ENCODE data around the gene CPOX. TPM values are rescaled to one million over a fixed set of nuclear protein-coding genes. Genes with fewer than 3 reads are reported as not detected.
A peak's percentile ranks its signal among the peaks of the same experiment; 100 is the strongest.

CPOX gene
- total RNA-seq, 2 experiments from 2014 or later: 40.5 to 45.3 TPM

DNA sequence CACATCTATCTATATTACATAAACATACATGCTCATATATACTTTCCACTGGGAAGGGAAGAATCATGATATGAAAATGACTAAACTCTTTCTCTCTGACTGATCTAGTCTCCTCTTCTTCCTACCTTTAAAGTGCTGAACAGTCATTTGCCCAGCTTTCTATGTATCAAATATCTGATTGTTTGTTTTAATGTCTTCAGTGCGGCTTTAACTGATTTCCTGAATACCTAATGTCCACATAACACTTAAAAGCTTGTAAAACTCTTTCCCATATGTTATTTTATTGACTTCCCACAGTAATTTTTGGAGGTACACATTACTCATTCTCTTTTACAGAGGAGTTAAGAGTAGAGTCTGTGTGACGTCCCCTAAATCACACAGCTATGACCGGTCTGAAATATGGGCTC, 28.2 kb downstream of the CPOX start:
- H3K27ac Mint-ChIP-seq: peak overlapping the region; percentile 87
- TF ChIP-seq, protein P1, sequence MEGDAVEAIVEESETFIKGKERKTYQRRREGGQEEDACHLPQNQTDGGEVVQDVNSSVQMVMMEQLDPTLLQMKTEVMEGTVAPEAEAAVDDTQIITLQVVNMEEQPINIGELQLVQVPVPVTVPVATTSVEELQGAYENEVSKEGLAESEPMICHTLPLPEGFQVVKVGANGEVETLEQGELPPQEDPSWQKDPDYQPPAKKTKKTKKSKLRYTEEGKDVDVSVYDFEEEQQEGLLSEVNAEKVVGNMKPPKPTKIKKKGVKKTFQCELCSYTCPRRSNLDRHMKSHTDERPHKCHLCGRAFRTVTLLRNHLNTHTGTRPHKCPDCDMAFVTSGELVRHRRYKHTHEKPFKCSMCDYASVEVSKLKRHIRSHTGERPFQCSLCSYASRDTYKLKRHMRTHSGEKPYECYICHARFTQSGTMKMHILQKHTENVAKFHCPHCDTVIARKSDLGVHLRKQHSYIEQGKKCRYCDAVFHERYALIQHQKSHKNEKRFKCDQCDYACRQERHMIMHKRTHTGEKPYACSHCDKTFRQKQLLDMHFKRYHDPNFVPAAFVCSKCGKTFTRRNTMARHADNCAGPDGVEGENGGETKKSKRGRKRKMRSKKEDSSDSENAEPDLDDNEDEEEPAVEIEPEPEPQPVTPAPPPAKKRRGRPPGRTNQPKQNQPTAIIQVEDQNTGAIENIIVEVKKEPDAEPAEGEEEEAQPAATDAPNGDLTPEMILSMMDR (IDR thresholded peaks at IDR 0.05): no peak
- ChIA-PET CTCF (interaction anchor here (0.7 to 1.2 kb wide), 6 partner anchors 12 to 49 kb away, joined by 3 to 4 read pairs (median 3); partner anchors contain the start of gene CLDND1), POLR2A (interaction anchor here (0.7 to 2.9 kb wide), 10 partner anchors 8 to 46 kb away, joined by 3 to 25 read pairs (median 5); partner anchors contain the start of genes CLDND1 and CPOX)
- intact Hi-C loops (cut with micrococcal nuclease): loop anchor here (1.0 kb wide), 1 partner anchor 8 kb away; no protein-coding TSS in a partner anchor
- H3K27me3 Mint-ChIP-seq: no peaks in the 10 kb centered on the region
- H3K4me3 Mint-ChIP-seq: peak overlapping the region; percentile 54
- H3K4me1 Mint-ChIP-seq (ENCODE audit: low read depth): peaks cover 77% of the 10 kb centered on the region
- no peak for DNase-seq
- H3K9me3 Mint-ChIP-seq: peaks cover 10% of the 10 kb centered on the region
- H3K36me3 Mint-ChIP-seq (ENCODE audit: low read depth): peaks cover 15% of the 10 kb centered on the region
- ATAC-seq: peak; percentile 28

DNA sequence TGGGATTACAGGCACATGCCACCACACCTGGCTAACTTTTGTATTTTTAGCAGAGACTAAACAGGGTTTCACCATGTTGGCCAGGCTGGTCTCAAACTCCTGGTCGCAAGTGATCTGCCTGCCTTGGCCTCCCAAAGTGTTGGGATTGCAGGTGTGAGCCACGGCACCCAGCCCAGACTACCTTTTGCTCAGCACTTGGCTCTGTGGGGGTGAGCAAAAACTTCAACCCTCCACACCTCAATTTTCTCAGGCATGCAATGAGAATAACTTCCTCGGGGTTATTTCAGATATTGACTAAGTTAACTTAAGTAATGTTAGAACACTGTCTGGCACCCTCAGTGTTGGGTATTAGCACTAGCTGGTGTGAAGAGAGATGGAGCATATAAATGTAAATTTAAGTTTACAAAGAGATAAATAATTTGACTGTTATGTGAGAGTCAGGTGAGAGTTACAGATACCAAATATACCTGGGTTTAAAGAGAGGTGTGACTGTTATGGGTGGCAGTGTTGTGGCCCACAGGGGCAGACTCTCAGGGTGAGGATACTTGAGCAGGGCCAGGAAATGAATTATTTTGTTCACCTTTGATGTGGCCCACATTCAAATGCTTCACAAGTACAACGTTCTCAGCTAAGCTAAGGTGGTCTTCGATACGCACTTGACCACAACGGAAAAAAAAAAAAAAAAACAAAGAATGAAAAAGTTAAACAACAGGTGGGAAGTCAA, 29.0 kb downstream of the CPOX start:
- intact Hi-C loops (cut with micrococcal nuclease): loop anchor here (1.0 kb wide), 2 partner anchors 7 to 28 kb away; no protein-coding TSS in a partner anchor
- Mint-ChIP-seq H3K4me1 (ENCODE audit: low read depth) (peaks cover 80% of the 10 kb centered on the region), H3K27ac (peak overlapping the region; percentile 94), H3K36me3 (ENCODE audit: low read depth) (peaks cover 16% of the 10 kb centered on the region), H3K9me3 (peaks cover 12% of the 10 kb centered on the region), H3K27me3 (no peaks in the 10 kb centered on the region), H3K4me3 (peak overlapping the region; percentile 56)
- TF ChIP-seq, protein P1 (IDR thresholded peaks at IDR 0.05): no peak
- ATAC-seq (peak; percentile 66), DNase-seq (peak; percentile 55)
- ChIA-PET POLR2A (interaction anchor here (0.7 to 2.9 kb wide), 14 partner anchors 8 to 45 kb away, joined by 3 to 25 read pairs (median 4); partner anchors contain the start of genes CLDND1 and CPOX), CTCF (interaction anchor here (0.9 to 1.7 kb wide), 10 partner anchors 9 to 48 kb away, joined by 3 to 9 read pairs (median 4); partner anchors contain the start of gene CLDND1)

DNA sequence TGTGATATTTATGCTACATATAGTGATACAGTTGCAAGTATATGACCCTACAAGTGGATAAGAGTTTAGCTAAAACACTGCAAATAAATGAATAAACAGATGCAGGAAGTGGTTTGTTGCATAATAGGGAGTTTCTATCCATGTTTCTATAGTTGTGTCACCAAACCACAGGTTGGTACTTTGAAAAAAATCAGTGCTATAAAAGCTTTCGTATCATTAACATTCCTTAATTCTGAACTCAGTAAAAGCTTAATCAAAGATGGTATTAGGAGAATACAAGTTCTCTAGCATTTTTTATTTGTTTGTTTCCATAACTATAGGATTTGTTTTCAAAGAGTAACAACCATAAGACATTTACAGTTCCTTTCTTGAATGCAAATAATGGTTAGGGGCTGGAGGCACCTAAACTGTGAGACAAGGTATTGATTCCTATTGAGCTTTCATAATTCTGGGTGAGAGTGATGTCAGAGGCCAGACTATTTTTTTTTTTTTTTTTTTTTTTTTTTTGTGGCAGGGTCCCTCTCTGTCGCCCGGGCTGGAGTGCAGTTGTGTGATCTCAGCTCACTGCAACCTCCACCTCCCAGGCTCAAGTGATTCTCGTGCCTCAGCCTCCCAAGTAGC, 29.6 kb downstream of the CPOX start:
- intact Hi-C loops (cut with micrococcal nuclease): loop anchor here (1.0 kb wide), 1 partner anchor 27 kb away; no protein-coding TSS in a partner anchor
- ATAC-seq (peak; percentile 16), DNase-seq (peak; percentile 32)
- no peaks in the 10 kb centered on the region for H3K27me3 Mint-ChIP-seq
- H3K4me1 Mint-ChIP-seq (ENCODE audit: low read depth): peaks cover 84% of the 10 kb centered on the region
- TF ChIP-seq, protein P1 (IDR thresholded peaks at IDR 0.05): no peak
- CTCF ChIA-PET: interaction anchor here (0.9 to 1.7 kb wide), 5 partner anchors 9 to 43 kb away, joined by 3 to 9 read pairs (median 4); no protein-coding TSS in a partner anchor
- H3K27ac Mint-ChIP-seq: peak overlapping the region; percentile 94
- H3K36me3 Mint-ChIP-seq (ENCODE audit: low read depth): peaks cover 16% of the 10 kb centered on the region
- no peak overlapping the region for H3K4me3 Mint-ChIP-seq
- POLR2A ChIA-PET: interaction anchor here (0.7 to 2.9 kb wide), 9 partner anchors 10 to 41 kb away, joined by 3 to 25 read pairs (median 4); partner anchors contain the start of gene CLDND1
- H3K9me3 Mint-ChIP-seq: peaks cover 9% of the 10 kb centered on the region

DNA sequence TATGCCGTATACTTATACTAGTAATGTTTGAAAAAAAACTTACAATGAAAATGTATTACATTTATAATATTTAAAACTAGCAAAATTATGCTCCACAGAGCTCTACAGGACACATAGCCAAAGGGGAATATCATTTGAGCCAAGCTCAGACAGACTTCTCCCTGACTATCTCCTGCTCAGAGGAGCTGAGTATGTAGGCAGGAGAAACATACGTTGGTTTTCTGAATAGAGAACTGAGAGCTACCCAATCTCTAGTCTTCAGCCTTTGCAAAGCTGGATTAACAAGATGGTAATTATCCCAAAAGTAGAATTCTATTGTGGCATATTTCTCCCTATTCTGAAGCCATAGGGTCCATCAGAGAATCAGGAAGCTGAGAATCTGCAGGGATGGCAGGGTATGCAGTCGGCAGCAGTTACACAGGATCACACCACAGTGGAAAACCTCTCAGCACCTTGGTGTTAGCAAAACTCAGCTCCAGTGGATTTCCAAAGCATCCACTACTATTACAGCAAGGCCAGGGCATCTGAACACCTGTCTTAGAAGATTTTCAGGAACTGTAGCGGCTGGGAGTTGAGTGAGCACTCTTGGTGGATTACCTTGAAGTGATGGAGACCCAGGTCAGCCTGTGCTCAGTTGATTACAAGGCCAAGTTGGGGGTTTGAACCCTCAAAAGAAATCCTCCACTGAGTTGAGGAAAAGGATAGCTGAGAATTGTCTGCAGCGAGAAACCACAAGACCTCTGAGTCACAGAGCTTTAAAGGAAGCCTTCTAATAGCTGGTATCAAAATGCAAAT, 31.5 kb downstream of the CPOX start:
- Mint-ChIP-seq H3K27ac (peak overlapping the region; percentile 94), H3K4me3 (peak overlapping the region; percentile 18), H3K4me1 (ENCODE audit: low read depth) (peaks cover 87% of the 10 kb centered on the region), H3K27me3 (no peaks in the 10 kb centered on the region), H3K36me3 (ENCODE audit: low read depth) (peaks cover 16% of the 10 kb centered on the region), H3K9me3 (peaks cover 9% of the 10 kb centered on the region)
- ATAC-seq (peak; percentile 13), DNase-seq (peak; percentile 48)
- intact Hi-C loops (cut with micrococcal nuclease): no loop called here
- ChIA-PET CTCF (interaction anchor here (1.1 to 1.3 kb wide), 3 partner anchors 15 to 40 kb away, joined by 3 to 4 read pairs (median 3); no protein-coding TSS in a partner anchor), POLR2A (interaction anchor here (1.0 to 1.3 kb wide), 3 partner anchors 20 to 39 kb away, joined by 3 to 11 read pairs (median 3); partner anchors contain the start of gene CLDND1)
- TF ChIP-seq, protein P1 (IDR thresholded peaks at IDR 0.05): no peak
